Activated CD4-positive, alpha-beta memory T cell treated with anti-CD3 and anti-CD28 coated beads for 36 hours (primary cell): ENCODE results near the gene SPAG6. TPM values are rescaled to one million over a fixed set of nuclear protein-coding genes. Genes with fewer than 3 reads are reported as not detected.
"Not testable (repeated sequence)": the region's sequence is repeated elsewhere in the genome, so short reads cannot be mapped to it uniquely, and the experiment has no call there.

Source experiments
- CTCF ChIA-PET: fragments of 350-600 bp; sonication (Branson Sonifier 250); formaldehyde crosslinking; loops from one replicate; lab custom pipeline; 2021; ENCODE audit warnings: antibody characterized with exemption, inconsistent platforms; lab: Charles Lee
- POLR2A ChIA-PET: fragments of 350-600 bp; sonication (Branson Sonifier 250); formaldehyde crosslinking; loops from one replicate; lab custom pipeline; 2021; ENCODE audit warnings: antibody characterized with exemption; lab: Charles Lee
- DNase-seq: peaks from one replicate; pipeline ENCODE4 v3.0.0-alpha.2; 2020
- H3K27ac Mint-ChIP-seq: one replicate; pipeline ENCODE4 v1.8.0; 2021; ENCODE audit warnings: mixed read lengths
- H3K27me3 Mint-ChIP-seq: one replicate; pipeline ENCODE4 v1.8.0; 2021; ENCODE audit warnings: mixed read lengths
- H3K36me3 Mint-ChIP-seq: one replicate; pipeline ENCODE4 v1.8.0; 2021; ENCODE audit warnings: mixed read lengths
- H3K4me1 Mint-ChIP-seq: one replicate; pipeline ENCODE4 v1.8.0; 2021; ENCODE audit warnings: low read depth, mixed read lengths
- H3K4me3 Mint-ChIP-seq: one replicate; pipeline ENCODE4 v1.8.0; 2021; ENCODE audit warnings: mild to moderate bottlenecking, mixed read lengths
- H3K9me3 Mint-ChIP-seq: one replicate; pipeline ENCODE4 v1.8.0; 2021; ENCODE audit warnings: mixed read lengths
- intact Hi-C: fragments of 100-400 bp; cut with micrococcal nuclease; formaldehyde crosslinking; loops from one replicate; pipeline ENCODE4 v1.15.1; 2023
- total RNA-seq, 2 experiments: library from RNA; stranded (reverse); gene quantifications; one replicate each; pipeline ENCODE4 v1.2.3, GENCODE V29; 2021

Gene SPAG6
- total RNA-seq, 2 experiments from 2014 or later, result 0.24 TPM; not detected in 1

DNA sequence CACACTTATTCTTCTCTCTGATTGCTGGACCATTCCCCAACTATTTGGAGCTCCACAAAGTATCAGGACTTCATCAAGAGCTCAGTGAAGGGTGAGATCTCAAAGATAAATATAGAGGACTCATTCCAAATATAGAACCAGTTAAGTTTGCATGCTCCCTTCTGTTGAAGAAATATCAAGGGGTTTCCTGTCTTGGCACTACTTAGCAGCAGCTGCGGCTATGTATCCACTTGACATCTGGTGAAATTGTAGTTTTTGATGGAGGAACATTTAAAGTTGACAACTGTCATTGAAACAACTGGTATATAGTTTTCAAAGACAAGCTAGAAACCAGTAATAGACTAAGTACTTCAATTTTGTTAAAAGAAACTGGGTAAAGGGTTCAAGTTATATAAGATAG is 1.0 kb upstream of the SPAG6 start:
- Mint-ChIP-seq H3K27ac (no peak overlapping the region), H3K4me3 (no peak overlapping the region), H3K4me1 (peaks cover 20% of the 10 kb centered on the region), H3K9me3 (no peaks in the 10 kb centered on the region), H3K27me3 (peaks cover 52% of the 10 kb centered on the region), H3K36me3 (peaks cover 5% of the 10 kb centered on the region)
- intact Hi-C loops, result no loop called here
- CTCF ChIA-PET, result interaction anchor here (0.9 to 1.2 kb wide), 3 partner anchors 28 to 645 kb away, joined by 3 to 4 read pairs (median 4); partner anchors contain the start of gene COMMD3
- POLR2A ChIA-PET, result no interaction called here
- no peak for DNase-seq

DNA sequence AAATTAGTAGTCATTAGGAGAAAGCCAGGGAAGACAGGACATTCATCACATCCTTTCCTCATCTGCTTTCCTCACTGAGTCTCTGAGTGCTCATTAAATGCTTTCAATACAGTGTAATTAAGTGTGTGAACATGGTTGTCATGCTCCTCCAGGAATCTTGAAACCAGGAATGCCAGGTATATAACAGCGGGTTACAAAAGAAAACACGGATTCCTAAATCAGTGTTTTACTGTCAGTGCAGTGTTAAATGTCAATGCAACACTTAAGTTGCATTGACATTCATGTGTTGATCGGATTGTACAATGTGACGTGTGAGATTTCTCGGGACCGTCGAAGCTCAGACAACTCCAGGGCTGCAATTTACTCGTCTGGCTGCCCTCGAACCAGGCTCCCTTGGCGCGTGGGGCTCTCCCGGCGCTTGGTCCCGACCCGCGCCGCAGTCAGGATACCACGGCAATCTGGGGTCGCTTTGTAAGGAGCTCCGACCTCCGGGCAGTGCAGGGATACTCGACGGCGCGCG is 455 bp upstream of the SPAG6 start:
- ChIA-PET POLR2A (interaction anchor here (1.2 kb wide), 1 partner anchor 341 kb away, joined by 3 read pairs; the partner anchor contains the start of gene DNAJC1), CTCF (no interaction called here)
- peaks cover 5% of the 10 kb centered on the region for H3K36me3 Mint-ChIP-seq
- no peak overlapping the region for H3K27ac Mint-ChIP-seq
- intact Hi-C loops, result no loop called here
- H3K4me1 Mint-ChIP-seq, result peaks cover 20% of the 10 kb centered on the region
- no peak for DNase-seq
- no peaks in the 10 kb centered on the region for H3K9me3 Mint-ChIP-seq
- peak overlapping the region; percentile 56 for H3K4me3 Mint-ChIP-seq
- H3K27me3 Mint-ChIP-seq, result peaks cover 52% of the 10 kb centered on the region

DNA sequence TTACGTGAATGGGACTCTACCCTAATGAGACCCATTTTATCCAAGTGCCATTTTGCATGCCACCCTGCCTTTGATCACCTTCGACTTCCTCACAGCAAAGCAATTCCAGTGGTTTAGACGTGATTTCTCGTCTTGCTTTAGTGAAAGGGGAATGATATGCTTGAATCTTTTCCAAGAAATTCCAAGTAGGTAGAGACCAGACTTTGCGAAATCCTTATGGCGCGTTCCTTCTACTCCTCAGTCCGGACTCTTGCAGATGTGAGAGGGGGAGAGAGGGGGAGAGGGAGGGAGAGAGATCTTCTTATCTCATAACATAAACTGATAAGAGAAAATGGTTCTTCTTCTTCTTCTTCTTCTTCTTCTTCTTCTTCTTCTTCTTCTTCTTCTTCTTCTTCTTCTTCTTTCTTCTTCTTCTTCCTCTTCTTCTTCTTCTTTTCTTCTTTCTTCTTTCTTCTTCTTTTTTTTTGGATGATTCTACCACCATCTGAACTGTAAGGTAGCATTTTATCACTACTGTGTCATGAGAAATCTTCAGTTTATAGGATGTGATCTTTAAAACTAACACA is 883 bp downstream of the SPAG6 start:
- peaks cover 16% of the 10 kb centered on the region for H3K4me1 Mint-ChIP-seq
- H3K27me3 Mint-ChIP-seq, result peaks cover 50% of the 10 kb centered on the region
- no peak for DNase-seq
- H3K36me3 Mint-ChIP-seq, result peaks cover 3% of the 10 kb centered on the region
- H3K27ac Mint-ChIP-seq, result no peak overlapping the region
- CTCF ChIA-PET, result interaction anchor here (0.7 kb wide), 1 partner anchor 757 kb away, joined by 3 read pairs; no protein-coding TSS in a partner anchor
- H3K9me3 Mint-ChIP-seq, result no peaks in the 10 kb centered on the region
- peak overlapping the region; percentile 54 for H3K4me3 Mint-ChIP-seq
- intact Hi-C loops, result no loop called here
- POLR2A ChIA-PET, result interaction anchor here (1.2 kb wide), 1 partner anchor 342 kb away, joined by 3 read pairs; the partner anchor contains the start of gene DNAJC1

GRCh38 chr10:22349755-22350154 is 4.5 kb downstream of the SPAG6 start:
- ChIA-PET POLR2A (interaction anchor here (0.6 kb wide), 1 partner anchor 11 kb away, joined by 3 read pairs; no protein-coding TSS in a partner anchor), CTCF (interaction anchor here (0.6 kb wide), 1 partner anchor 1179 kb away, joined by 4 read pairs; no protein-coding TSS in a partner anchor)
- no peak overlapping the region for H3K27ac Mint-ChIP-seq
- peaks cover 6% of the 10 kb centered on the region for H3K4me1 Mint-ChIP-seq
- H3K9me3 Mint-ChIP-seq, result no peaks in the 10 kb centered on the region
- H3K36me3 Mint-ChIP-seq, result peaks cover under 1% of the 10 kb centered on the region
- intact Hi-C loops, result no loop called here
- no peak for DNase-seq
- H3K4me3 Mint-ChIP-seq, result no peak overlapping the region
- H3K27me3 Mint-ChIP-seq, result peaks cover 21% of the 10 kb centered on the region

DNA sequence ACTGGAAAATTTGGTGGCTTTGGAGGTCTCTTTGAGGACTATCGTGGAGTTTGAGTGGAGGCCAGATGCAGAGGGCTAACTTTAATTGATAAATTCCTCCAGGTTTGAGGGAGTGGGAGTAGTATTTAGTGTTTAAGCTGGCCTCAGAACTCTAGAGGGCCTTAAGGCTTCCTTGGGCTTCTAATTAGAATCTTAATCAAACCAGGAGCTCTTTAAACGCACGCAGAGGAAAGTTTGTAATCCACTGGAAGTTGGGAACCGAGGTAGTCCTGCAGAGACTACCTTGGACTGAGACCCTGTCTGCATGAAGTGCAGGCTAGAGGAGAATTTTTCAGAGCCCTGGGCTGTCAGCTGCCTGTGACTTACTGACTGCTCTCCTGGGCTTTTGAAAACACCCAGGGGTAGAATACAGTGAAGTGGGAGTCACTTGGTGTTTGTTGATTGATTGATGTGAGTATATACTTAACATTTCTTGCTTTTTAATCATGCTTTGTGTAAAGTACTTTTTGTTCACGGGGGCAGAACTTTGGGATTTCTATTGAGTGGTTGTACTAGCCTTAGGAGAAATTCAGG is 5.9 kb downstream of the SPAG6 start:
- Mint-ChIP-seq H3K9me3 (no peaks in the 10 kb centered on the region), H3K4me3 (no peak overlapping the region), H3K4me1 (no peaks in the 10 kb centered on the region), H3K27me3 (peaks cover 12% of the 10 kb centered on the region), H3K36me3 (no peaks in the 10 kb centered on the region), H3K27ac (no peak overlapping the region)
- DNase-seq, result no peak
- CTCF ChIA-PET, result no interaction called here
- intact Hi-C loops, result no loop called here
- POLR2A ChIA-PET, result no interaction called here

DNA sequence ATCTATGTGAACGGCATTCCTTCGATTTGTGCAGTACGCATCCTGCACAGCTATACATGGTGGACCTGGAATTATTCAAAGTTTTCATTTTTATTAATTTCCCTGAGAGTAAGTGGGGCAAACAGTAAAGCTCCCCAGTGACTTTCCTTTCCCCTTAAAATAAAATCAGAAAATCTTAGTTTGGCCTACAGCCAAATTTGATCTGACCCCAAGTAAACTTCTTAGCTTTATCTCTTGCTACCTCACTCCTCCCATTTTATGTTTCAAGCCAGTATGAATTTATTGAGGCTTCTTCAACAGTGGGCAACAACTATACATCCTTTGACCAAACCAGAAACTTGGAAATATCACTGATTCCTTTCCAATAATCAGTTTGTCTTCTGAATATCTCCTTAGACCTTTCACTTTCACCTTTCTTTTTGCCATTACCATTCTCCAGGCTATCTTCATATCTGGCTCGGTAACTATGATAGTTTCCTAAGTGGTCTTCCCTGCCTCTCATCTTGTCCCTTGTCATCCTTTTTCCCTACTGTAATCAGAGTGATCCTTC is 11.1 kb downstream of the SPAG6 start:
- ChIA-PET POLR2A (no interaction called here), CTCF (no interaction called here)
- Mint-ChIP-seq H3K4me3 (no peak overlapping the region), H3K4me1 (no peaks in the 10 kb centered on the region), H3K36me3 (no peaks in the 10 kb centered on the region), H3K27me3 (no peaks in the 10 kb centered on the region), H3K27ac (no peak overlapping the region), H3K9me3 (no peaks in the 10 kb centered on the region)
- intact Hi-C loops, result no loop called here
- no peak for DNase-seq

- H3K9me3 Mint-ChIP-seq, CTCF ChIA-PET, H3K27ac Mint-ChIP-seq, intact Hi-C loops, H3K4me1 Mint-ChIP-seq, H3K36me3 Mint-ChIP-seq, POLR2A ChIA-PET, DNase-seq, H3K4me3 Mint-ChIP-seq, H3K27me3 Mint-ChIP-seq: not testable (repeated sequence)
These were observed 12.5 kb downstream of the SPAG6 start for GRCh38 chr10:22357770-22358169.

- peaks cover 3% of the 10 kb centered on the region for H3K27me3 Mint-ChIP-seq
- POLR2A ChIA-PET, result no interaction called here
- DNase-seq, result peak; percentile 20
- no peak overlapping the region for H3K27ac Mint-ChIP-seq
- H3K9me3 Mint-ChIP-seq, result no peaks in the 10 kb centered on the region
- H3K36me3 Mint-ChIP-seq, result no peaks in the 10 kb centered on the region
- intact Hi-C loops, result loop anchor here (10.0 kb wide), 1 partner anchor 321 kb away; no protein-coding TSS in a partner anchor
- CTCF ChIA-PET, result no interaction called here
- peaks cover 10% of the 10 kb centered on the region for H3K4me1 Mint-ChIP-seq
- H3K4me3 Mint-ChIP-seq, result no peak overlapping the region
These were observed 18.0 kb downstream of the SPAG6 start for GRCh38 chr10:22363305-22363704.

- H3K4me1 Mint-ChIP-seq, result peaks cover 14% of the 10 kb centered on the region
- POLR2A ChIA-PET, result no interaction called here
- H3K36me3 Mint-ChIP-seq, result no peaks in the 10 kb centered on the region
- no peak overlapping the region for H3K4me3 Mint-ChIP-seq
- DNase-seq, result no peak
- H3K27ac Mint-ChIP-seq, result no peak overlapping the region
- intact Hi-C loops, result loop anchor here (5.0 to 10.0 kb wide), 2 partner anchors 73 to 320 kb away; no protein-coding TSS in a partner anchor
- CTCF ChIA-PET, result interaction anchor here (0.7 kb wide), 2 partner anchors 49 to 1081 kb away, joined by 3 read pairs; no protein-coding TSS in a partner anchor
- H3K9me3 Mint-ChIP-seq, result no peaks in the 10 kb centered on the region
- peaks cover 3% of the 10 kb centered on the region for H3K27me3 Mint-ChIP-seq
These were observed 19.3 kb downstream of the SPAG6 start for GRCh38 chr10:22364407-22365140.

DNA sequence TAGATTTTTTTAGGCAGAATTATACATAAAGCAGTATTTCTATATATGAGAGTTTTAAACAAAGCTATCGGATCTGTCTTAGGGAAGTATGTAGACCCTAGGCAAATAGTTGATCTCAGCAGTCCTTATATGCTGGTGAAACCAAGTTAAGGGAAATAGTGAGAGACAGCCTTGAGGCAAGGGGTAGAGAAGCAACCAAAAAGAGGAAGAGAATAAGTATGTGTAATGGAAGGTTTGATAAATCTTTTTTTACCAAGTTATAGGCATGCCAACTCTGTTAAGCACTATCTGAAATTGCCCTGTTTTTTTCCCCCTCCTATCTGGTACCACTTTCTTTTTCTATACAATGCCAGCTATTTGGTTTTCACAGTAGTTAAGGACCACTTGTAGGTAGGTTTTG is 19.9 kb downstream of the SPAG6 start:
- H3K27ac Mint-ChIP-seq, result no peak overlapping the region
- ChIA-PET POLR2A (no interaction called here), CTCF (interaction anchor here (0.7 kb wide), 1 partner anchor 50 kb away, joined by 3 read pairs; no protein-coding TSS in a partner anchor)
- no peak for DNase-seq
- peaks cover 18% of the 10 kb centered on the region for H3K4me1 Mint-ChIP-seq
- no peaks in the 10 kb centered on the region for H3K9me3 Mint-ChIP-seq
- no peaks in the 10 kb centered on the region for H3K36me3 Mint-ChIP-seq
- intact Hi-C loops, result loop anchor here (5.0 to 10.0 kb wide), 2 partner anchors 72 to 320 kb away; no protein-coding TSS in a partner anchor
- peaks cover 3% of the 10 kb centered on the region for H3K27me3 Mint-ChIP-seq
- H3K4me3 Mint-ChIP-seq, result no peak overlapping the region

DNA sequence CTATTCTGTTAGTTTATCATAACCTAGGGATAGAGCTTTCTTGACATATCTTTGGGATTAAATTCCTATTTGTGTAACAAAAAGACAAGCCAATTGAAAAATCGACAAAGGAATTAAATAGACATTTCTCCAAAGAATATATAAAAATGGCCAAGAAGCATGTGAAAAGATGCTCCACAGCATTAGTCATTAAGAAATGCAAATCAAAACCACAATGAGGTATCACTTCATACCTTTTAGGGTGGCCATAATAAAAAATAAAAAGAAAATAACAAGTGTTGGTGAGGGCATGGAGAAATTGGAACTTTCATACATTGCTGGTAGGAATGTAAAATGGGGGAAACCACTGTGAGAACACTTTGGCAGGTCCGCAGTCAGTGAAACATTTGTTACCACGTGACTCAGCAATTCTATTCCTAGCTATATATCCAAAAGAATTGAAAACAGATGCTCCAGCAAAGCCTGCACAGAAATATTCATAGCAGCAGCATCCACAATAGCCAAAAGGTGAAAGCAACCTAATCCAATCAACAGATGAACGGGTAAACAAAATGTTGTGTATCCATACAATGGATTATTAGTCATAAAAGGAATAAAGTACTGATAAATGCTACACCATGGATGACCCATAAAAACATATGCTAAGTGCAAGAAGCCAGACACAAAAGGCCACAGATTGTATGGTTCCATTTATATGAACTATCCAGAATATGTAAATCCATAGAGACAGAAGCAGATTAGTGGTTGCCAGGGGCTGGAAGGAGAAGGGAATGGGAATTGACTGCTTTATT is 20.5 kb downstream of the SPAG6 start:
- Mint-ChIP-seq H3K4me3 (no peak overlapping the region), H3K4me1 (peaks cover 19% of the 10 kb centered on the region), H3K36me3 (no peaks in the 10 kb centered on the region), H3K27ac (no peak overlapping the region), H3K27me3 (peaks cover 3% of the 10 kb centered on the region), H3K9me3 (no peaks in the 10 kb centered on the region)
- DNase-seq, result no peak
- ChIA-PET POLR2A (no interaction called here), CTCF (interaction anchor here (0.8 kb wide), 1 partner anchor 26 kb away, joined by 3 read pairs; no protein-coding TSS in a partner anchor)
- intact Hi-C loops, result loop anchor here (2.0 to 10.0 kb wide), 3 partner anchors 57 to 319 kb away; no protein-coding TSS in a partner anchor
